HFF-Myc (cell line): ENCODE data around the gene PHKB.

Experiments
- DNase-seq: peaks from one replicate; pipeline ENCODE4 v3.0.0-alpha.2; 2011; ENCODE audit warnings: low read depth; ENCODE audit errors: extremely low read depth
- H3K4me3 ChIP-seq: replicated peaks from 2 replicates; pipeline ENCODE4 v1.5.1; 2011; ENCODE audit warnings: low read depth, mild to moderate bottlenecking, control low read depth, low read length
- CTCF ChIP-seq: IDR thresholded peaks from 2 replicates; pipeline ENCODE4 v1.5.1; 2012; ENCODE audit warnings: mild to moderate bottlenecking, low read depth, low read length, control low read depth; ENCODE audit errors: missing control alignments

PHKB gene

GRCh38 chr16:47473792-47474191 lies 12.7 kb downstream of the PHKB start:
- TF ChIP-seq CTCF = no peak
- no peak overlapping the region for H3K4me3 ChIP-seq
- no peak for DNase-seq

- no peak for TF ChIP-seq CTCF
- no peak overlapping the region for H3K4me3 ChIP-seq
- DNase-seq = no peak
Measured at GRCh38 chr16:47475786-47476185, 14.7 kb downstream of the PHKB start.

DNA sequence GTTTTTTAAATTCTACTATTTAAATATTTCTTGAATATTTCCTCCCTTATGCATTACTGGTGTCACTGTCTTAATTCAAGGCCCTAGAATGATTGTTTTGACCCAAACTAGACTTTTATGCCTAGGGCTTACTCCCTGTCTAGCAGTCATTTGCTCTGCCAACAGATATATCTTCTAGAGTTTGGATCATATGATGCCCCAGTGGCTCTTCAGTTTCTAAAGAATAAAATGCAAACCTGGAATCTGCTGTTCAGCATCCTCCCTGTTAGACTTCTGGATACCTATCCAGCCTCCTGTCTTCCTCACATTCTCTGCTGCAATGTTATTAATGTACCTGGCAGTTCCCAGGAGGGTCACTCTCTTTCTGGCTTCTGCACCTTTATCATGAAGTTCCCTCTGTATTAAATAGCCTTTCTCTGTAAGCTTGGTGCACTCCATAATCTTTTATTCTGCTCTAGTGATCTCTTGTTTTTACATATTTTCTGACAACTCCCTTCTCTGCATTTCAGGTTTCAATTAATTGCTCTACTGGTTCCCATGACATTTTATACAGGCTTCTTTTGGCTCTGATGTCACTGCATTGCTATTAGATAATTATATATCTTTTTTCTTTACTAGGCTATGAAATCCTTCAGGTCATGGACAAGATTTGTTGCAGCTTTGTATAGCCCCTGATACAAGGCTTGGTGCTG lies 15.7 kb downstream of the PHKB start:
- DNase-seq = no peak
- TF ChIP-seq CTCF = no peak
- no peak overlapping the region for H3K4me3 ChIP-seq

DNA sequence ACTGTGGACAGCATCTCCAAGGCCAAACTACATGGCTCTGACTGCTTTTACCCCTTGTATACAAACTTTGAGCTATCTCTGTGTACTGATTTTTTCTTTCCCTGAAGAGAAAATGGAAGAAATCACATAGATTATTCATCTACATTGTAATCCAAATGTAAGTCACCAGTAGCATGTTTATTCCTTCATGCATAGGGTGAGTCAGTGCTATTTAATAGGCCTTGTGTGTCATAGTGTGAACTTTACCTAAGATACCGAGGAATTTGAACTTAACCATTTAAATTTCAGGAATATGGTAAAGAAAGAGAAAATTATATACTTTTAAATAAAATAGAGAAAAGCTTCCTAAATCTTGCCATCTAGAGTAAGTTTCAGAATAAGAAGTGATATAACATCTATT lies 16.5 kb downstream of the PHKB start:
- no peak for TF ChIP-seq CTCF
- no peak for DNase-seq
- no peak overlapping the region for H3K4me3 ChIP-seq

- no peak for DNase-seq
- no peak overlapping the region for H3K4me3 ChIP-seq
- TF ChIP-seq CTCF = no peak
Measured at GRCh38 chr16:47480410-47480809, 19.3 kb downstream of the PHKB start.

- no peak for DNase-seq
- no peak overlapping the region for H3K4me3 ChIP-seq
- no peak for TF ChIP-seq CTCF
Measured at GRCh38 chr16:47481698-47482374, 20.7 kb downstream of the PHKB start.
